HUES6 (cell line): ENCODE data around the gene SLC35G3.
"Not testable (repeated sequence)": the region's sequence is repeated elsewhere in the genome, so short reads cannot be mapped to it uniquely, and the experiment has no call there.

Experiments used
- H3K27ac ChIP-seq: 2 replicates; pipeline ENCODE4 v1.7.0; 2013; ENCODE audit warnings: low read depth, mild to moderate bottlenecking, low read length, inconsistent platforms
- H3K27me3 ChIP-seq: 2 replicates; pipeline ENCODE4 v1.6.1; 2013; ENCODE audit warnings: low read length; ENCODE audit not compliant: control insufficient read depth, insufficient read depth
- H3K36me3 ChIP-seq: 2 replicates; pipeline ENCODE4 v1.6.1; 2013; ENCODE audit warnings: low read length; ENCODE audit not compliant: control insufficient read depth, insufficient read depth
- H3K4me1 ChIP-seq: 2 replicates; pipeline ENCODE4 v1.6.1; 2013; ENCODE audit warnings: low read length; ENCODE audit not compliant: control insufficient read depth, insufficient read depth
- H3K4me3 ChIP-seq: 2 replicates; pipeline ENCODE4 v1.5.1; 2013; ENCODE audit warnings: low read depth, low read length
- H3K9ac ChIP-seq: one replicate; pipeline ENCODE4 v1.6.1; 2013; ENCODE audit warnings: mild to moderate bottlenecking, low read length
- H3K9me3 ChIP-seq: 2 replicates; pipeline ENCODE4 v1.6.1; 2013; ENCODE audit warnings: low read depth, low read length; ENCODE audit not compliant: control insufficient read depth, insufficient read depth

Gene SLC35G3

DNA sequence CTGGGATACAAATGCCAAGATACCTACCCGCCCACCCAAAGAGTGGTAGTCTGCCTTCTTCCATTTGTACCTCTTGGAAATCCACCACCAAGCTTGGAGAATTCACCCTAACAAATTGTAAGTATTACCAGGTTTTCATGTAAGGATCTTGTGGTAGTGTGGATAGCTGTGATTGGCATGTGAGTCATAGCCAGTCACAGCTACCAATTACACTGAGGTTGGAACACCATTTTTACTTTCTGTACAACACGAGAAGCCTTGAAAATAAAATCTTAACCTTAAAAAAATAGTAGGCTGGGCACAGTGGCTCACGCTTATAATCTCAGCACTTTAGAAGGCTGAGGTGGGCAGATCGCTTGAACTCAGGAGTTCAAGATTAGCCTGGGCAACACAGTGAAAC is 18.5 kb upstream of the SLC35G3 start:
- peaks cover 2% of the 10 kb centered on the region; the same call in 1 of the 2 replicates for H3K27me3 ChIP-seq
- no peak overlapping the region for H3K27ac ChIP-seq

DNA sequence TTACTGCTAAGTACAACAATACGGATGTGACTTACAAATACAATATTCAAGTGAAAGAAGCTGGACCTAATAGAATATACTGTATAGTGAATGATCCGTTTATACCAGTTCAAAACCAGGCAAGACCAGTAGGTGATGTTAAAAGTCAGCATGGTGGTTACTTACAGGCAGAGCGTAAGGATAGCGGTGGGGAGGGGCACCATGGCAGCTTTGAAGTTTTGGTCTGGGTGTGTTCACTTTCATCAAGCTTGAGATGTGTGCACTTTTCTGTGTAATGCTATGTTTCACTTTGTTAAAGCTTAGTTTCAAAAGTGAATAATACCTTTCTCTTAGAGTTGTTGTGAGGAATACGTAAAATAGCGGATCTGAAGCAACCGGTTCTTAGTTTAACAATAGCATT is 16.5 kb upstream of the SLC35G3 start:
- H3K9ac ChIP-seq: no peak overlapping the region
- H3K9me3 ChIP-seq: no peaks in the 10 kb centered on the region
- H3K27me3 ChIP-seq: peaks cover 2% of the 10 kb centered on the region; the same call in 1 of the 2 replicates
- no peak overlapping the region for H3K27ac ChIP-seq
- no peaks in the 10 kb centered on the region for H3K4me1 ChIP-seq
- H3K36me3 ChIP-seq: no peaks in the 10 kb centered on the region
- no peak overlapping the region for H3K4me3 ChIP-seq

More for the DNA sequence above, 18.5 kb upstream of the SLC35G3 start:
- Histone ChIP-seq H3K9ac (no peak overlapping the region), H3K4me1 (no peaks in the 10 kb centered on the region), H3K9me3 (no peaks in the 10 kb centered on the region), H3K36me3 (no peaks in the 10 kb centered on the region), H3K4me3 (no peak overlapping the region)

DNA sequence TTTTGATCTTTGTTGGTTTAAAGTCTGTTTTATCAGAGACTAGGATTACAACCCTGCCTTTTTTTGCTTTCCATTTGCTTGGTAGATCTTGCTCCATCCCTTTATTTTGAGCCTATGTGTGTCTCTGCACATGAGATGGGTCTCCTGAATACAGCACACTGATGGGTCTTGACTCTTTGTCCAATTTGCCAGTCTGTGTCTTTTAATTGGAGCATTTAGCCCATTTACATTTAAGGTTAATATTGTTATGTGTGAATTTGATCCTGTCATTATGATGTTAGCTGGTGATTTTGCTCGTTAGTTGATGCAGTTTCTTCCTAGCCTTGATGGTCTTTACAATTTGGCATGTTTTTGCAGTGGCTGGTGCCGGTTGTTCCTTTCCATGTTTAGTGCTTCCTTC is 8.4 kb upstream of the SLC35G3 start:
- H3K27me3 ChIP-seq, H3K4me1 ChIP-seq, H3K9ac ChIP-seq, H3K4me3 ChIP-seq, H3K36me3 ChIP-seq, H3K27ac ChIP-seq, H3K9me3 ChIP-seq: not testable (repeated sequence)

DNA sequence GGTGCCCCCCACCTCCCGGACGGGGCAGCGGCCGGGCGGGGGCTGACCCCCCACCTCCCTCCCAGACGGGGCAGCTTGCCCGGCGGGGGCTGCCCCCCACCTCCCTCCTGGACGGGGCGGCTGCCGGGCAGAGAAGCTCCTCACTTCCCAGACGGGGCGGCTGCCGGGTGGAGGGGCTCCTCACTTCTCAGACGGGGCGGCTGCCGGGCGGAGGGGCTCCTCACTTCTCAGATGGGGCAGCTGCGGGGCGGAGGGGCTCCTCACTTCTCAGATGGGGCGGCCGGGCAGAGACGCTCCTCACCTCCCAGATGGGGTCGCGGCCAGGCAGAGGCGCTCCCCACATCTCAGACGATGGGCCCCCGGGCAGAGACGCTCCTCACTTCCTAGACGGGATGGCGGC is 869 bp upstream of the SLC35G3 start:
- not testable (repeated sequence) for H3K27me3 ChIP-seq, H3K4me3 ChIP-seq, H3K9me3 ChIP-seq, H3K36me3 ChIP-seq, H3K4me1 ChIP-seq, H3K27ac ChIP-seq, H3K9ac ChIP-seq

DNA sequence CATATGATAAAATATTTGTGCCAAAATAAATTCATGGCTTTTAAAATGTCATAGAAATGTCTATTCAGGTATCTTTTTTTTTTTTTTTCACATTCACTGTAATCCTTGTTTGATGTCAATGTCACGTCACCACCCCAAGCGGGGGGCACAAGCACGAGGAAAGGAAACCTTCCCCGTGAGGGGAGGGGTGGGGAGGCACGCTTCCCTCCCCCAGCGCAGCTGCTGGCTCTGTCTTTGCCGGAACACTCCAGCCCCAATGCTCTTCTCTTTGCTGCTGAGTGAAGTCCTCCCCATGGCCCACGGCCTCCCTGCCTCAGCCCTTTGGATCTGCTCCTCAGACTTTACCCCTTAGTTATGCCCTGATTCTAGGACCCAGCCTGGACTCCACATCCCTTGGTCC is 1.5 kb downstream of the SLC35G3 start:
- Histone ChIP-seq H3K9ac (no peak overlapping the region), H3K9me3 (peaks cover 7% of the 10 kb centered on the region), H3K27me3 (no peaks in the 10 kb centered on the region), H3K36me3 (no peaks in the 10 kb centered on the region), H3K4me3 (no peak overlapping the region), H3K4me1 (no peaks in the 10 kb centered on the region), H3K27ac (no peak overlapping the region)

DNA sequence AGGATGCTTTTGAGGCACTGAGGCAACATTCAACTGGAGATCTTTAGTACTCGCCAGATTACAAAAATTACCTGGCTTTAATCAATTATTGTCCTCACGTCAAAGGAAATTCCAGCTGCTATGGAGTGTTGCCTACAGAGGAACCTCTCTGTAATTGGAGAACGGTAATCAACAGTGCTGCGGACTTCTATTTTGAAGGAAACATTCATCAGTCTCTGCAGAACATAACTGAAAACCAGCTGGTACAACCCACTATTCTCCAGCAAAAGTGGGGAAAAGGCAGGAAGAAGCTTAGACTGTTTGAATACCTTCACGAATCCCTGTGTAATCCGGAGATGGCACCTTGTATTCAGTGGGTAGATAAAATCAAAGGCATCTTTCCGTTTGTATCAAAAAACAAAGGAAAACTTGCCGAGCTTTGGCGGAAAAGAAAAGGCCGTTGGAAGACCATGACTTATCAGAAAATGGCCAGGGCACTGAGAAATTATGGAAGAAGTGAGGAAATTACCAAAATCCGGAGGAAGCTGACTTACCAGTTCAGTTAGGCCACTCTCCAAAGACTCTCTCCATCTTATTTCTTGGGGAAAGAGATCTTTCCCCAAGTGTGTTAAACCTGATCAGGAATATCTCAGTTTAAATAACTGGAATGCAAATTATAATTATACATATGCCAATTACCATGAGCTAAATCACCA is 3.0 kb downstream of the SLC35G3 start:
- H3K4me3 ChIP-seq: no peak overlapping the region
- H3K36me3 ChIP-seq: no peaks in the 10 kb centered on the region
- no peak overlapping the region for H3K27ac ChIP-seq
- no peak overlapping the region for H3K9ac ChIP-seq
- peaks cover 3% of the 10 kb centered on the region for H3K9me3 ChIP-seq
- no peaks in the 10 kb centered on the region for H3K27me3 ChIP-seq
- H3K4me1 ChIP-seq: no peaks in the 10 kb centered on the region

DNA sequence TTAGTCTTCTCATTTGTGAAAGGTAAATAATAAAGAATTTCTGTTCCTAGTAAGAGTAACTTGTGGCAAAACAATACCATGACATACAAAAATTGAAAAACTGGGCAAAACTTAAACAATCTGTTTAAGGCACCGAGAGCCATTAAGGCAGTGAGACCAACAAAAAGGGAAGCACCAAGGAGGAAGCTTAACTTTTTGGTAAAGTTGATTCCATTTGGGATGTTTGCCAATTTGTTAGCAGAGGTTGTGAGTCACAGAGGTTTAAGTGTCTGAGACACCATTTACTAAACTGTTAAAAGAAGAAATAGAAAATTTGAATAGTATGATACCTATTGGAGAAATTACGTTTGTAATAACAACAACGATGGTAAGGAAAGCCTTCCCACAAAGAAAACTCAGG is 4.9 kb downstream of the SLC35G3 start:
- H3K4me3 ChIP-seq: no peak overlapping the region
- H3K9ac ChIP-seq: no peak overlapping the region
- H3K9me3 ChIP-seq: no peaks in the 10 kb centered on the region
- no peaks in the 10 kb centered on the region for H3K27me3 ChIP-seq
- H3K4me1 ChIP-seq: no peaks in the 10 kb centered on the region
- H3K27ac ChIP-seq: no peak overlapping the region
- no peaks in the 10 kb centered on the region for H3K36me3 ChIP-seq

DNA sequence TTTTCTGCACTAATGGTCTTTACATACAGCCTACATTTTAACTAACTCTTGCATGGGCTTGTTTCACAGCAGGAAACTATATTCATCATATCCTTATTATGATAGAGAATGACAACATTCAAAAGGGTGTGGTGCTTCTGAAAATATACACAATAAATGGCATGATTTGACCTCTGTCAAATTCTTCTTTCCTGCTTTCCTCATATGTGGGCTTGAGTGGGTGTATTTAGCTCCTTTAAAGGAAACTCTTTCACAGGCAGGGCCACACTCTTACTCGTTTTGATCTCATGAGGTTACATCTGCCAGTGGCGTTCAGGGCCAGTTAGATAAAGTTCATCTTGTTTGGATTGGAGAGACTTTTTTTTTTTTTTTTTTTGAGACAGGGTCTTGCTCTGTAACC is 6.1 kb downstream of the SLC35G3 start:
- H3K4me1 ChIP-seq: no peaks in the 10 kb centered on the region
- H3K4me3 ChIP-seq: no peak overlapping the region
- no peak overlapping the region for H3K9ac ChIP-seq
- H3K27me3 ChIP-seq: peaks cover 3% of the 10 kb centered on the region; the same call in 1 of the 2 replicates
- H3K36me3 ChIP-seq: no peaks in the 10 kb centered on the region
- H3K9me3 ChIP-seq: no peaks in the 10 kb centered on the region
- no peak overlapping the region for H3K27ac ChIP-seq

DNA sequence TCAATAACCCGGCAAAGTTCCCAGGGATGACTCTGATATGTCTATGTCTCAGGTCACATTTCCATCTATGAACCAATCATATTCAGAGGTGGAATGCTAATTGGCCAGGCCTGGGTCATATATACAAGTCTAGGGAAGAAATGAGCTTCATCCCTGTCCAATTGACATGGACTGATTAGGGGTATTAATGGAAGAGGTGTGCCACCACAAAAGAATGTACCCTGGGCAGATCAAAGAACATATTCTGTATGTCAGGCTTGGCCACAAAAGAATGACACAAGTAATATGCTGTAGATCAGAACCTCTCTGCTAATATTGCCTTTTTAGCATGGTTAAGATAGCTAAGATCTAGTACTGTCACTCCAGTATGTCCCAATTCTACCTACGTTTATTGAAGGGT is 6.7 kb downstream of the SLC35G3 start:
- no peak overlapping the region for H3K9ac ChIP-seq
- no peak overlapping the region for H3K27ac ChIP-seq
- no peaks in the 10 kb centered on the region for H3K36me3 ChIP-seq
- peaks cover 3% of the 10 kb centered on the region; the same call in 1 of the 2 replicates for H3K27me3 ChIP-seq
- H3K4me1 ChIP-seq: no peaks in the 10 kb centered on the region
- no peak overlapping the region for H3K4me3 ChIP-seq
- H3K9me3 ChIP-seq: no peaks in the 10 kb centered on the region

DNA sequence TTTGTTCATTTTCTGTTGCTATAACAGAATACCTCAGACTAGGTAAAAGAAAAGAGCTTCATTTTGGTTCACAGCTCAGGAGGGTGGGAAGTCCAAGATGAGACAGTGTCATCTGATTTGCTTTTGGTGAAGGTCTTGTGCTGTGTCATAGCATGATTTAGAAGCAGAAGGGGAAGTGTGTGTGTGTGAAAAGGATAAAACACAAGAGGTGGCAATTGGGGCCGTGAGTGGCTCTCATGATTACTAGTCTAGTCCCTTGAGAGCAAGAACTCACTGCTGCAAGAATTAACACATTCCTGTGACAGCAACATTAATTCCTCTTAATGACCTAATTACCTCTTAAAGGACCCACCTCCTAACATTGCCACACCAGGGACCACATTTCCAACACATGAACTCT is 8.3 kb downstream of the SLC35G3 start:
- Histone ChIP-seq H3K9me3 (no peaks in the 10 kb centered on the region), H3K36me3 (no peaks in the 10 kb centered on the region), H3K4me3 (no peak overlapping the region), H3K9ac (no peak overlapping the region), H3K27me3 (peaks cover 3% of the 10 kb centered on the region; the same call in 1 of the 2 replicates), H3K4me1 (no peaks in the 10 kb centered on the region), H3K27ac (no peak overlapping the region)

DNA sequence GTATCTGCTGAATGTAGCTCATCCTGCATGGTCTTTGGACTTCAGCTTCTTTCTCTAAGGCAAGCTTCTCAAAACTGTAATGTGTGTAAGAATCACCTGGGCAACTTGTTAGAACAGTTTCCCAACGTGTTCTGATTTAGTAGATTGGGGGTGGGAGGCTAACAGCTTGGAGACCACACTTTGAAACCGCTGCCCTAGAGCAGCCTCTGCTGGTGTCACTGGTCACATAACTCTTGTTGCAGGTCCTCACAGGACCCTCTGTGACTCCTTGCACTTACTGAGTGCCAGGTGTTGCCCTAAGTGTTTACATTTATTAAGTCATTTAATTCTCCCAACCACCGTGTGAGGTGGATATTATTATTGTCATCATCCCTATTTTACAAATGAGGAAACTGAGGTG is 9.9 kb downstream of the SLC35G3 start:
- Histone ChIP-seq H3K27ac (no peak overlapping the region), H3K36me3 (no peaks in the 10 kb centered on the region), H3K9ac (no peak overlapping the region), H3K27me3 (peaks cover 3% of the 10 kb centered on the region; the same call in 1 of the 2 replicates), H3K4me1 (no peaks in the 10 kb centered on the region), H3K4me3 (no peak overlapping the region), H3K9me3 (no peaks in the 10 kb centered on the region)
